ENCODE data around the gene DVL3.

DNA sequence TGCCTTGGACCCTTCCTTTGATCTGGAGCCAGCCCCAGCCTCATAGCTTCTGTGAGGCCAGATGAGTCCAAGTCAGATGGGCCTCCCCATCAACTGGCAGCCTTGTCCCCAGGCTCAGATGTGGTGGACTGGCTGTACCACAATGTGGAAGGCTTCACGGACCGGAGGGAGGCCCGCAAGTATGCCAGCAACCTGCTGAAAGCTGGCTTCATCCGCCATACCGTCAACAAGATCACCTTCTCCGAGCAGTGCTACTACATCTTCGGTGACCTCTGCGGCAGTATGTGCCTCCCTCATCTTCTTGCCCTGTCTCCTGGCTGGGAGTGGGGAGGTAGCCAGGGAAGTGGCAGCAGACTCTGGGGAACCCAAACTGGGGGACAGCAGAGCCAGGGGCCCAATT, 12.6 kb downstream of the DVL3 start:
- TF ChIP-seq, protein P1, sequence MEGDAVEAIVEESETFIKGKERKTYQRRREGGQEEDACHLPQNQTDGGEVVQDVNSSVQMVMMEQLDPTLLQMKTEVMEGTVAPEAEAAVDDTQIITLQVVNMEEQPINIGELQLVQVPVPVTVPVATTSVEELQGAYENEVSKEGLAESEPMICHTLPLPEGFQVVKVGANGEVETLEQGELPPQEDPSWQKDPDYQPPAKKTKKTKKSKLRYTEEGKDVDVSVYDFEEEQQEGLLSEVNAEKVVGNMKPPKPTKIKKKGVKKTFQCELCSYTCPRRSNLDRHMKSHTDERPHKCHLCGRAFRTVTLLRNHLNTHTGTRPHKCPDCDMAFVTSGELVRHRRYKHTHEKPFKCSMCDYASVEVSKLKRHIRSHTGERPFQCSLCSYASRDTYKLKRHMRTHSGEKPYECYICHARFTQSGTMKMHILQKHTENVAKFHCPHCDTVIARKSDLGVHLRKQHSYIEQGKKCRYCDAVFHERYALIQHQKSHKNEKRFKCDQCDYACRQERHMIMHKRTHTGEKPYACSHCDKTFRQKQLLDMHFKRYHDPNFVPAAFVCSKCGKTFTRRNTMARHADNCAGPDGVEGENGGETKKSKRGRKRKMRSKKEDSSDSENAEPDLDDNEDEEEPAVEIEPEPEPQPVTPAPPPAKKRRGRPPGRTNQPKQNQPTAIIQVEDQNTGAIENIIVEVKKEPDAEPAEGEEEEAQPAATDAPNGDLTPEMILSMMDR (IDR thresholded peaks at IDR 0.05), result no peak
- no peak for TF ChIP-seq SP1 (CRISPR knock-in tag; conservative IDR thresholded peaks at IDR 0.05)
- TF ChIP-seq, protein P2, sequence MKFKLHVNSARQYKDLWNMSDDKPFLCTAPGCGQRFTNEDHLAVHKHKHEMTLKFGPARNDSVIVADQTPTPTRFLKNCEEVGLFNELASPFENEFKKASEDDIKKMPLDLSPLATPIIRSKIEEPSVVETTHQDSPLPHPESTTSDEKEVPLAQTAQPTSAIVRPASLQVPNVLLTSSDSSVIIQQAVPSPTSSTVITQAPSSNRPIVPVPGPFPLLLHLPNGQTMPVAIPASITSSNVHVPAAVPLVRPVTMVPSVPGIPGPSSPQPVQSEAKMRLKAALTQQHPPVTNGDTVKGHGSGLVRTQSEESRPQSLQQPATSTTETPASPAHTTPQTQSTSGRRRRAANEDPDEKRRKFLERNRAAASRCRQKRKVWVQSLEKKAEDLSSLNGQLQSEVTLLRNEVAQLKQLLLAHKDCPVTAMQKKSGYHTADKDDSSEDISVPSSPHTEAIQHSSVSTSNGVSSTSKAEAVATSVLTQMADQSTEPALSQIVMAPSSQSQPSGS (CRISPR knock-in tag; IDR thresholded peaks at IDR 0.05; ENCODE audit: borderline replicate concordance, low read depth), result no peak
- TF ChIP-seq ZBTB21 (CRISPR knock-in tag; IDR thresholded peaks at IDR 0.05; ENCODE audit: borderline replicate concordance), result no peak
- TF ChIP-seq, protein P3, sequence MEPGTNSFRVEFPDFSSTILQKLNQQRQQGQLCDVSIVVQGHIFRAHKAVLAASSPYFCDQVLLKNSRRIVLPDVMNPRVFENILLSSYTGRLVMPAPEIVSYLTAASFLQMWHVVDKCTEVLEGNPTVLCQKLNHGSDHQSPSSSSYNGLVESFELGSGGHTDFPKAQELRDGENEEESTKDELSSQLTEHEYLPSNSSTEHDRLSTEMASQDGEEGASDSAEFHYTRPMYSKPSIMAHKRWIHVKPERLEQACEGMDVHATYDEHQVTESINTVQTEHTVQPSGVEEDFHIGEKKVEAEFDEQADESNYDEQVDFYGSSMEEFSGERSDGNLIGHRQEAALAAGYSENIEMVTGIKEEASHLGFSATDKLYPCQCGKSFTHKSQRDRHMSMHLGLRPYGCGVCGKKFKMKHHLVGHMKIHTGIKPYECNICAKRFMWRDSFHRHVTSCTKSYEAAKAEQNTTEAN (CRISPR knock-in tag; IDR thresholded peaks at IDR 0.05), result no peak
- TF ChIP-seq CREM (CRISPR knock-in tag; IDR thresholded peaks at IDR 0.05), result no peak
- no peak for TF ChIP-seq TEAD4 (CRISPR knock-in tag; IDR thresholded peaks at IDR 0.05)
- TF ChIP-seq ZNF396 (CRISPR knock-in tag; IDR thresholded peaks at IDR 0.05; ENCODE audit: borderline replicate concordance), result no peak
- no peak for TF ChIP-seq FOXP1 (CRISPR knock-in tag; IDR thresholded peaks at IDR 0.05; ENCODE audit: borderline replicate concordance)
- TF ChIP-seq ATF1 (CRISPR knock-in tag; IDR thresholded peaks at IDR 0.05), result no peak
- TF ChIP-seq RELA (CRISPR knock-in tag; IDR thresholded peaks at IDR 0.05; ENCODE audit: borderline replicate concordance), result no peak
- TF ChIP-seq KAT7 (CRISPR knock-in tag; IDR thresholded peaks at IDR 0.05; ENCODE audit: borderline replicate concordance), result no peak
- TF ChIP-seq, protein P4, sequence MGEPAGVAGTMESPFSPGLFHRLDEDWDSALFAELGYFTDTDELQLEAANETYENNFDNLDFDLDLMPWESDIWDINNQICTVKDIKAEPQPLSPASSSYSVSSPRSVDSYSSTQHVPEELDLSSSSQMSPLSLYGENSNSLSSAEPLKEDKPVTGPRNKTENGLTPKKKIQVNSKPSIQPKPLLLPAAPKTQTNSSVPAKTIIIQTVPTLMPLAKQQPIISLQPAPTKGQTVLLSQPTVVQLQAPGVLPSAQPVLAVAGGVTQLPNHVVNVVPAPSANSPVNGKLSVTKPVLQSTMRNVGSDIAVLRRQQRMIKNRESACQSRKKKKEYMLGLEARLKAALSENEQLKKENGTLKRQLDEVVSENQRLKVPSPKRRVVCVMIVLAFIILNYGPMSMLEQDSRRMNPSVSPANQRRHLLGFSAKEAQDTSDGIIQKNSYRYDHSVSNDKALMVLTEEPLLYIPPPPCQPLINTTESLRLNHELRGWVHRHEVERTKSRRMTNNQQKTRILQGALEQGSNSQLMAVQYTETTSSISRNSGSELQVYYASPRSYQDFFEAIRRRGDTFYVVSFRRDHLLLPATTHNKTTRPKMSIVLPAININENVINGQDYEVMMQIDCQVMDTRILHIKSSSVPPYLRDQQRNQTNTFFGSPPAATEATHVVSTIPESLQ (CRISPR knock-in tag; IDR thresholded peaks at IDR 0.05), result no peak

Measured in WTC11 (cell line).